WI38 (cell line): ENCODE data around the gene ADAMTSL3.
"Not testable (repeated sequence)": the region's sequence is repeated elsewhere in the genome, so short reads cannot be mapped to it uniquely, and the experiment has no call there.

Experiments
- H3K4me3 ChIP-seq: 2 replicates; pipeline ENCODE4 v1.5.1; 2011; ENCODE audit warnings: low read depth, mild to moderate bottlenecking, control low read depth, low read length
- TF ChIP-seq, protein P1 (sequence below): IDR thresholded peaks from 2 replicates; pipeline ENCODE4 v1.5.1; 2012; ENCODE audit warnings: low read depth, mild to moderate bottlenecking, control low read depth, low read length

ADAMTSL3 gene

GRCh38 chr15:83960192-83960829, 306.4 kb downstream of the ADAMTSL3 start:
- no peak overlapping the region for H3K4me3 ChIP-seq
- TF ChIP-seq, protein P1, sequence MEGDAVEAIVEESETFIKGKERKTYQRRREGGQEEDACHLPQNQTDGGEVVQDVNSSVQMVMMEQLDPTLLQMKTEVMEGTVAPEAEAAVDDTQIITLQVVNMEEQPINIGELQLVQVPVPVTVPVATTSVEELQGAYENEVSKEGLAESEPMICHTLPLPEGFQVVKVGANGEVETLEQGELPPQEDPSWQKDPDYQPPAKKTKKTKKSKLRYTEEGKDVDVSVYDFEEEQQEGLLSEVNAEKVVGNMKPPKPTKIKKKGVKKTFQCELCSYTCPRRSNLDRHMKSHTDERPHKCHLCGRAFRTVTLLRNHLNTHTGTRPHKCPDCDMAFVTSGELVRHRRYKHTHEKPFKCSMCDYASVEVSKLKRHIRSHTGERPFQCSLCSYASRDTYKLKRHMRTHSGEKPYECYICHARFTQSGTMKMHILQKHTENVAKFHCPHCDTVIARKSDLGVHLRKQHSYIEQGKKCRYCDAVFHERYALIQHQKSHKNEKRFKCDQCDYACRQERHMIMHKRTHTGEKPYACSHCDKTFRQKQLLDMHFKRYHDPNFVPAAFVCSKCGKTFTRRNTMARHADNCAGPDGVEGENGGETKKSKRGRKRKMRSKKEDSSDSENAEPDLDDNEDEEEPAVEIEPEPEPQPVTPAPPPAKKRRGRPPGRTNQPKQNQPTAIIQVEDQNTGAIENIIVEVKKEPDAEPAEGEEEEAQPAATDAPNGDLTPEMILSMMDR: no peak

DNA sequence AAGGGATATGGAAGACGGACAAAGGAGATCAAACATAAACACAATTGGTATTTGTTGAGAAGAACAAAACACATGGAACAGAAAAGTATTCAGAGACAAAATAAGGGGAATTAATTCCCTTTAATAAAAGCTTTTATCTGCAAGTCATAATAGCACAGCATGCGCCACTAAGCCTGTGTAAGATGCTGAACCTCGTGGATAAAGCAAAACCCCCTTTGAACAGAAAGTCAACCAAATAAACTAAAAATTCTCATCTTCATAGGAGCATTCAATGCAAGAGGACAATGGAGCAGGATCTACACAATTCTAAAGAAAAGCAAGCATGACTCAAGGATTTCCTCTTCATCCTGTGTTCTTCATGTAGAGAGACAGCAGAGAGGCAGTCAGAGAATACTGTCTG, 307.4 kb downstream of the ADAMTSL3 start:
- TF ChIP-seq, protein P1: no peak
- no peak overlapping the region for H3K4me3 ChIP-seq

GRCh38 chr15:83964967-83965366, 311.0 kb downstream of the ADAMTSL3 start:
- H3K4me3 ChIP-seq: not testable (repeated sequence)

DNA sequence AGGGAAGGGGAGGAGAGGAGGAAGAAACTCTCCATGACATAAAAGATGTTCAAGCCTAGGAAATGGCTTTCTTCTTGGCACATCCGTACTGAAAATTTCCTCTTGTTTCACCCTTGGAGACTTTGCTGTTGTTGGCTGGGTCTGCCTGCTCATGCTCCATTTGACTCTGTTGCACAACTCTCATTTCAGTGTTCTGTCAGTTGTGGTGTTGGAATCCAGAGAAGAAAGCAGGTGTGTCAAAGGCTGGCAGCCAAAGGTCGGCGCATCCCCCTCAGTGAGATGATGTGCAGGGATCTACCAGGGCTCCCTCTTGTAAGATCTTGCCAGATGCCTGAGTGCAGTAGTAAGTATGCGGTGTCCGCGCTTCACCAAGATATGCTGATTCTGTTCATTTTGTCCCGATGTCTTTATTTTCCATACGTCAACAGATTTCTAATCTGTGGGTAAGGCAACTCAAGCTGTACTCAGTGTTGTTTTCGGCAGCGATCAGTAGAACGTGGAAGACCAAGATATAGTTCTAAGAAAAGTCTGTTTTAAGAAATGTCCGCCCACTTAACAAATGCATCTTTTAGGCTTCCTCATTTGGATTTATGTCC, 316.5 kb downstream of the ADAMTSL3 start:
- TF ChIP-seq, protein P1: no peak
- H3K4me3 ChIP-seq: no peak overlapping the region

GRCh38 chr15:83971992-83972391, 318.1 kb downstream of the ADAMTSL3 start:
- H3K4me3 ChIP-seq: no peak overlapping the region

DNA sequence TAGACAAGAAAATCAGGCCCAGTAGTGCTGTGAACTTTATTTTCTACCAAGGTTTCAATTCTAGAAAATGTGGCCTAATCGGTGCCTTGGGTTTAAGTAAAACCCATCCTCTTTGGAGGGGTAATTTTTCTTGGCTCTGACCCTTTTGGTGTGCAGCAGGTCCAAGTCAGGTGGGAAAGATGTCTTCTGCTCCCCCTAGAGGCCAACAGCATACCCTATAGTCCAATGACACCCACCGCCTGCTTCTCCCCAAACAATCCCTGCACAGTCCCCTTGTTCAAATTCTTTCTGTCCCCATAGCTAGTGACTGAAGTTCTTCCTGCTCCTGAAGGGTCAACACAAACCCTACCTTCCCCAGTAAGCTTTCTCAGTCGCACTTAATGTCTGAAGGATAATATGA, 319.9 kb downstream of the ADAMTSL3 start:
- TF ChIP-seq, protein P1: no peak
- no peak overlapping the region for H3K4me3 ChIP-seq

More at GRCh38 chr15:83971992-83972391, 318.1 kb downstream of the ADAMTSL3 start:
- TF ChIP-seq, protein P1: no peak

DNA sequence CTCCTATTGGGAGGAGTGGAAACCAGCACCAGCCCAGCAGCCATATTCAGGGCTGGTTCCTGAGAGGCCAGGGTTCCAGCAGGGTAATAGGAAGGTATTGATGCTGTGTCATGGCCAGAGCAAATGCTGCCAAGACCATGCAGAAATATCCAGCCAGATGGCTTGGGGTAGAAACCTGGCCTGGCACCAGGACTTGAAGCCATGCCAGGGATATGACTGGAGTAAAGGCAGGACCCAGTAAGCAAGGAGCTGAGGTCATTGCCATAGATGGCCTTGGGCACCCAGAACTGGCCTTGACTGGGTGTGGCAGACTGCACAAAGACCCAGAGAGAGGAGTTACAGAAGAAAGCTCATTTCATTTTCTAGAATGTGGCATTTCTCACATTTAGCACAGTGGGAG, 324.1 kb downstream of the ADAMTSL3 start:
- H3K4me3 ChIP-seq: no peak overlapping the region
- TF ChIP-seq, protein P1: no peak

- H3K4me3 ChIP-seq: no peak overlapping the region
- TF ChIP-seq, protein P1: no peak
These were observed 324.7 kb downstream of the ADAMTSL3 start for GRCh38 chr15:83978588-83978987.
